Cardiac fibroblast (primary cell): ENCODE data around the gene OGG1.

Experiments used
- DNase-seq, 2 donors: peaks; one replicate each; pipeline versions ENCODE4 v3.0.0 to v3.0.0-alpha.2; 2010; ENCODE audit warnings: low read depth in 2 of 2
- H3K4me3 ChIP-seq, 2 donors: replicated peaks in 1 of 2; 1 replicate in 1 of 2; 2 replicates in 1 of 2; pipeline ENCODE4 v1.5.1; 2011; ENCODE audit warnings: low read depth in 2 of 2, low read length in 2 of 2, mild to moderate bottlenecking in 2 of 2, moderate library complexity in 1 of 2
- TF ChIP-seq, protein P1 (sequence below): IDR thresholded peaks from one replicate; pipeline ENCODE4 v1.5.1; 2011; ENCODE audit warnings: low read depth, mild to moderate bottlenecking, low read length, inconsistent platforms

Gene OGG1

DNA sequence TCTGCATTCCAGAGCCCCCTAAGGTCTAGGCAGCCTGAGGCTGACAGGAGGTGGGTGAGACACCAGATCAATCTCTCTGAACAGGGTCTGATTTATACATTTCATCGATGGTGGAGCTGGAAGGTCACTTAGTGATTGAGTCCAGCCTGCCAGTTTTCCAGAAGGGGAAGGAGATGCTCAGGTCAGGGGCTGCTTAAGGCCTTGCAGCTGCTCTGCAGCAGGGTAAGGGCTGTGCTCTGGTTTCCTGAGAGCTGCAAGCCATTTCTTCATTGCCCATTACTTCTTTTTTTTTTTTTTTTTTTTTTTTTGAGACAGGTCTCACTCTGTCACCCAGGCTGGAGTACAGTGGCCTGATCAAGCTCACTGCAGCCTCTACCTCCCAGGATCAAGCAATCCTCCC lies 31.8 kb downstream of the OGG1 start:
- TF ChIP-seq, protein P1, sequence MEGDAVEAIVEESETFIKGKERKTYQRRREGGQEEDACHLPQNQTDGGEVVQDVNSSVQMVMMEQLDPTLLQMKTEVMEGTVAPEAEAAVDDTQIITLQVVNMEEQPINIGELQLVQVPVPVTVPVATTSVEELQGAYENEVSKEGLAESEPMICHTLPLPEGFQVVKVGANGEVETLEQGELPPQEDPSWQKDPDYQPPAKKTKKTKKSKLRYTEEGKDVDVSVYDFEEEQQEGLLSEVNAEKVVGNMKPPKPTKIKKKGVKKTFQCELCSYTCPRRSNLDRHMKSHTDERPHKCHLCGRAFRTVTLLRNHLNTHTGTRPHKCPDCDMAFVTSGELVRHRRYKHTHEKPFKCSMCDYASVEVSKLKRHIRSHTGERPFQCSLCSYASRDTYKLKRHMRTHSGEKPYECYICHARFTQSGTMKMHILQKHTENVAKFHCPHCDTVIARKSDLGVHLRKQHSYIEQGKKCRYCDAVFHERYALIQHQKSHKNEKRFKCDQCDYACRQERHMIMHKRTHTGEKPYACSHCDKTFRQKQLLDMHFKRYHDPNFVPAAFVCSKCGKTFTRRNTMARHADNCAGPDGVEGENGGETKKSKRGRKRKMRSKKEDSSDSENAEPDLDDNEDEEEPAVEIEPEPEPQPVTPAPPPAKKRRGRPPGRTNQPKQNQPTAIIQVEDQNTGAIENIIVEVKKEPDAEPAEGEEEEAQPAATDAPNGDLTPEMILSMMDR: no peak
- DNase-seq: no peak
- no peak overlapping the region for H3K4me3 ChIP-seq

DNA sequence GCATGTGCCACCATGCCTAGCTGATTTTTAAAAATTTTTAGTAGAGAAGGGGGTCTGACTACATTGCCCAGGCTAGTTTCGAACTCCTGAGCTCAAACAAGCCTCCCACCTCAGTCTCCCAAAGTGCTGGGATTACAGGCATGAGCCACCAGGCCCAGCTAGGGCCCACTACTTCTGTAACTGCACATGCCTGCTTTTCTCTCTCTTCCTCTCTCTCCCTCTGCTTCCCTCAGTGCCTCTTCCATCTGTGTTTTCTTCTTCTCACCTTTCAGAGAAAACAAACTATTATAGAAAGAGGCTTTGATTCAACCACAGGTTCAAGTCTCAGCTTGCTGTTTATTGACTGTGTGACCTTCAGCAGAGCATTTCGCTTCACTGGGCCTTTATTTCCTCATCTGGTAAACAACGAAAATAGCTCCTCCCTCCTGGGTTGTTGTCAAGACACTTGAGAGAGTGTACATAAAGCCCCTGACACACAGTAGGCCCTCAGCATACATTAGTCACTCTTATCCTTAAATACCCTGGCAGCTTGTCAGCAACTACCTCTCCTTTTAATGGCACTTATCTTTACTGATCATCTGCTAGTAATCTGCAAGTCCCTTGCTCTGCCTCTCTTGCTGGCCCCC lies 32.3 kb downstream of the OGG1 start:
- H3K4me3 ChIP-seq: no peak overlapping the region

DNA sequence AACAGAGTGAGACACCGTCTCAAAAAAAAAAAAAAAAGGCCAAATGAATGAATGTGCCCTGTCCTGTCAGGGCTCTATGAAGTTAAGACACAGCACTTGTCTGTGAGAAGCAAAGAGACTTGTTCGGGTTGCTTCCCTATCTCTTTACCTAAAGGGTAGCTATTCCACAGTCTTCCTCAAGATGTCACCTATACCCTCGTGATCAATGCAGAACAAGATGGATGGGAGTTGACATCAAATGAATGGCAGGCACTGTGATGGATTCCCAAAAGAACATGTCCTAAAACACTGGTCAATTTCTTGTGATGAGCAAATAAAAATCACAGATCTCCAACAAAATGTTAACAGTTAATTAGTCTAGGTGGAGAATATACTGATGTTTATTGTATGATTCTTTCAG lies 33.0 kb downstream of the OGG1 start:
- TF ChIP-seq, protein P1: no peak
- no peak for DNase-seq

More for the DNA sequence above, 32.3 kb downstream of the OGG1 start:
- no peak for DNase-seq
- TF ChIP-seq, protein P1: no peak

DNA sequence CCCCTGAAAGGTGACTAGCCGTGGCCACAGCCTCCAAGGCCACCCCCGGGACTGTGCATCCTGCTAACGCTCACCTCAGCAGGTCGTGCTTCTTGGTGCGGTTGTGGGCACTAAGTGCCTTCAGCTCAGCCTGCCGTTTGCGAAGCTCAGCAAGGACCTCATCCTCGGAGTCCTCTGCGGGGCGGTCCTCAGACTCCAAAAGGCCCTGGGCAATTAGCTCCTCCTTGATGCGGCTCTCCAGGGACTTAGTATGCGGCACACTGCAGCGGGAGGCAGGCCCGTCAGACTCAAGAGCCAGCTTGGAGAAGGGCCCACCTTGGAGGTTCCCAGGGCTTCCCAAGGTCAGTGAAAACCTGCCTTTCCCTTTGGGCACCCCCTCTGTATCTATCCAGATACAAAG lies 34.2 kb downstream of the OGG1 start:
- no peak for DNase-seq
- TF ChIP-seq, protein P1: no peak
- H3K4me3 ChIP-seq: no peak overlapping the region

More for the DNA sequence above, 33.0 kb downstream of the OGG1 start:
- H3K4me3 ChIP-seq: no peak overlapping the region

DNA sequence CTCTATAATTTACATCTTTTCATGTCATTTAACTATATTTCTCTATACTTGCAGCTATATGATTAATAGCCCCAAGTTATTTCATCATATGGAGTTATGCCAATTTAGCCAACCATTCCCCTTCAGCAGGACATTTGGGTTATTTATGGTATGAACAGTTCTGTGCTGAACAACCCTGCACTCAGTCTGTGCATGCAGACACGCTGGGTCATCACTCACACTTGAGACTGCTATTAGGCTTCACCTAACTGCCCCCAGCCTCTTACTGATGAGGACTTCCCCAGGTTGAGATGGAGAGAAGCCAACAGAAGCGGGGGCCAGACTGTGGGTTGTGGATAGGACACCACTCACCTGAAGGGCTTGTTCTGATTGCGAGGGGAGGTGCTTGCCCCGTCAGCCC lies 35.2 kb downstream of the OGG1 start:
- no peak overlapping the region for H3K4me3 ChIP-seq
- DNase-seq: peak in 1 of 2 donors; percentile 52
- TF ChIP-seq, protein P1: no peak

DNA sequence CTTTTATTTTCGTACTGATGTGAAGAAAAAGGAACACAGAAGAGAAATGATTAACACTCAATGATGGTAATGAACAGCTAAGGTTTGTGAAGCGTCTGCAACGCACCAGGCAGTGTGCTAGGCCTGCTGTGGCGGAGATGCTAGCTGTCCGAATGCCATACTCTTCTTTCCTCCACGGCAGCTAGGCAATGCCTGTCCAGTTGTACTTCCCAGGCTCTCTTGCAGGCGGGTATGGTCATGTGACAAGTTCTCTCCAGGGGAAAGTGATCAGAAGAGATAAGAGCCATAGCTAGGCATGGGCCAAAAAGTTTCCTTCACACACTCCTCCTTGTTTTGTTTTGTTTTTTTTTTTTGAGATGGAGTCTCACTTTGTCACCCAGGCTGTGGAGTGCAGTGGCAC lies 35.9 kb downstream of the OGG1 start:
- TF ChIP-seq, protein P1: no peak
- no peak overlapping the region for H3K4me3 ChIP-seq
- DNase-seq: no peak

DNA sequence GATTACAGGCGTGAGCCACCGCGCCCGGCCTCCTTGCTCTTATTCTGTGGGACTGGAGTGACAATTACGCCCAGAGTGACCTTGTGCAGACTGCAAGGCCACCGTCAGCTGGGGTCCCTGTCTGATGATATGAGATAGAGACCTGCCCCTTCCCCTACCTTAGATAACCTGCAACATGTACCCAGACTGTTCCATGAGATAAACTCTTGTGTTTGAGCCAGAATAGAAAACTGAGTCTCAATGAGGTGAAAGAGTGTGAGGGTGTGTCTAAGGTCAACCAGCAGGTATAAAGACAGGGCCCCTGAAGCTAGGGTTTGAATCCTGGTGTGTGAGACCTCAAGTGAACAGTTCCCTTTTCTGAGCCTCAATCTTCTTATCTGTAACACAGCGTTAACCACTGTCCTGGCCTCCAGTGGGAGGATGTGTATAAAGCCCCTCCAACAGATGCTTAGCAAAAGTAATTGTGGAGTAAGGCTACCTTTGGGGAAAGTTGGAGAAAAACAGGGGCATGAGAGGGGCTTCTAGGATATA lies 36.5 kb downstream of the OGG1 start:
- TF ChIP-seq, protein P1: no peak
- no peak for DNase-seq

More for the DNA sequence above, 36.5 kb downstream of the OGG1 start:
- no peak overlapping the region for H3K4me3 ChIP-seq
